ENCODE measurements around the gene MCM5.
"Not testable (repeated sequence)": the region's sequence is repeated elsewhere in the genome, so short reads cannot be mapped to it uniquely, and the experiment has no call there.

MCM5 gene

DNA sequence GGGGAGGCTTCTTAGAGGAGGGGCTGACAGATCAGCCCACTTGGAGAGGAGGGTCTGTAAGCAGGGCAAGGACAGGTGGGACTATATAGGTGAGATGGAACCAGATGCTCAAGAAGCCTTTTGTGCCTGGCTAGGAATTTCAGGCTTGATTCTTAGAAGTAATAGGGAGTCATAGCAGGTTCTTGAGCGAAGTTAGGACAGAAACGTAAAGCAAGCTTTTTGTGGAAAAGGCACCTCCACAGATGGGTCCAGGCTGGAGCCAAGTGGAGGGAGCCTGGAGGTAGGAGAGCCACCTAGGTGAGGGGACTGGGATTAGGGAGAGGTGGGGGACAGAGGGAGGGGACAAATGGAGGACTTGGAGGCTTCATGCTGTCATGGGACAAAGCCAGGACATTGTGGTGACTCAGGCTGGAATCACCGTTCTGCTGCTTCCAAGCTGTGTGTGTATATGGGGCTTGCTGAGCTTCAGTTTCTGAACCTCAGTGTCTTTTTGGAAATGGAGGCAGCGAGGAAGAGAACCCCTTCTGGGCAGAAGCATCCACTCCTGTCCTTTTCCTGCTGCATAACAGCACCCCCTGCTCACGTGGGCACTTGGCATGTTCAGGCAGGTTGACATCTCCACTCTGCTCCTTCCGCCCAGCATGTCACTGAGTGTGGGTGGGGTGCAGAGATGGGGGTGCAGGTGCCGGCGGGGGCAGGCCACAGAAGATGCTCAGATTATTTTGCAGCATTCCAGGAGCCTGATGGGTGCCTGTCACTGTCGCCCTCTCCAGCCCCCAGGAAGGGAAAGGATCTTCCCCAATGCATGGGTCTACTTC is 58.0 kb downstream of the MCM5 start:
- H3K36me3 ChIP-seq (ENCODE audit: control insufficient read depth, low read length) = no peaks in the 10 kb centered on the region
- no peak overlapping the region for H3K27ac ChIP-seq (ENCODE audit: low read depth, low read length)
- no peak for TF ChIP-seq EZH2phosphoT487 (IDR thresholded peaks at IDR 0.05; ENCODE audit: borderline replicate concordance, low read length)
- TF ChIP-seq, protein P1, sequence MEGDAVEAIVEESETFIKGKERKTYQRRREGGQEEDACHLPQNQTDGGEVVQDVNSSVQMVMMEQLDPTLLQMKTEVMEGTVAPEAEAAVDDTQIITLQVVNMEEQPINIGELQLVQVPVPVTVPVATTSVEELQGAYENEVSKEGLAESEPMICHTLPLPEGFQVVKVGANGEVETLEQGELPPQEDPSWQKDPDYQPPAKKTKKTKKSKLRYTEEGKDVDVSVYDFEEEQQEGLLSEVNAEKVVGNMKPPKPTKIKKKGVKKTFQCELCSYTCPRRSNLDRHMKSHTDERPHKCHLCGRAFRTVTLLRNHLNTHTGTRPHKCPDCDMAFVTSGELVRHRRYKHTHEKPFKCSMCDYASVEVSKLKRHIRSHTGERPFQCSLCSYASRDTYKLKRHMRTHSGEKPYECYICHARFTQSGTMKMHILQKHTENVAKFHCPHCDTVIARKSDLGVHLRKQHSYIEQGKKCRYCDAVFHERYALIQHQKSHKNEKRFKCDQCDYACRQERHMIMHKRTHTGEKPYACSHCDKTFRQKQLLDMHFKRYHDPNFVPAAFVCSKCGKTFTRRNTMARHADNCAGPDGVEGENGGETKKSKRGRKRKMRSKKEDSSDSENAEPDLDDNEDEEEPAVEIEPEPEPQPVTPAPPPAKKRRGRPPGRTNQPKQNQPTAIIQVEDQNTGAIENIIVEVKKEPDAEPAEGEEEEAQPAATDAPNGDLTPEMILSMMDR (IDR thresholded peaks at IDR 0.05; ENCODE audit: low read depth, low read length, poor library complexity, severe bottlenecking) = no peak

DNA sequence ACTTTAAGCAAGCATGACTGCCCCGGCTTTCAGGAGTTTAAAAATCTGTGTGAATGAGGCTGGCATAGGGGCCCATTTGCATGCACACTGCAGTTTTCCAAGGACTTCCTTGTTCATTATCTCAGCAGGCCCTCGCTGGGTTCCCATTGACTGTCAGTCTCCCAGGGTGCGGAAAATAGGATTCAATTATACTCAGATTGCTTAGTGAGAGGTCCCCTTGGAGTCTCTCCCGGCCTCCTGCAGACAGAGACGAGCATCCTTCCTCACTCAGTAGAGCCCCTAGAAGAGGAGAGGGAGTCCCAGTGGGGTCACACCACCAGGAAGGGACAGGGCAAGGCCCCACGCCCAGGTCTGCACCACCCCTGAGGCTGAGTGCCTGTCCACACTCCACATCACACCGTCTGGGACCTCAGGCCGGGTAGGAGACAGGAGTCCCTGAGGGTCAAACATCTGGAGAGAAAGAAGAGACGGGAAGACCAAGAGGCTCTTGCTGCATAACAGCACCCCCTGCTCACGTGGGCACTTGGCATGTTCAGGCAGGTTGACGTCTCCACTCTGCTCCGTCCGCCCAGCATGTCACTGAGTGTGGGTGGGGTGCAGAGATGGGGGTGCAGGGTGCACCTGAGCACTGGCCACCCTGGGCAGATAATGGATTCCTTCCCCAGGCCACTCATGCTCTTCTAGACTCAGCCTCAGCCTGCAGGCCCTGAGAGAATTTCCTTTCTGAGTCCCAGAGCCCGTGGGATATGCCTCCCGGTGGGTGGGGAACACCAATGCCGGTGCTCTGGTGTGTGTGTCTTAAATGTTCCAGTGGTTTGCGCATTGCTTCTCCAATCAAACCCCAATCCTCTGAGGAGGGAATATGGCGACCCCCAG is 58.8 kb downstream of the MCM5 start:
- no peaks in the 10 kb centered on the region for H4K20me1 ChIP-seq (ENCODE audit: control insufficient read depth, insufficient read depth, low read depth, low read length)
- H3F3A ChIP-seq (ENCODE audit: control insufficient read depth, insufficient read depth) = no peaks in the 10 kb centered on the region
- no peak overlapping the region for H3K27ac ChIP-seq (ENCODE audit: low read depth, low read length)
- no peaks in the 10 kb centered on the region for H3K9me2 ChIP-seq (replicated peaks; ENCODE audit: control insufficient read depth, low read length)
- H3K4me1 ChIP-seq (ENCODE audit: control insufficient read depth, low read length) = no peaks in the 10 kb centered on the region
- H3K4me2 ChIP-seq (ENCODE audit: low read length) = no peak overlapping the region
- H3K27me3 ChIP-seq (ENCODE audit: control insufficient read depth, low read length) = no peaks in the 10 kb centered on the region
- no peaks in the 10 kb centered on the region for H3K79me2 ChIP-seq (ENCODE audit: control insufficient read depth, low read length)
- no peaks in the 10 kb centered on the region for H3K9me3 ChIP-seq (ENCODE audit: control insufficient read depth, insufficient read depth, low read length)
- no peak overlapping the region for H3K4me3 ChIP-seq (ENCODE audit: low read length)
- TF ChIP-seq, protein P1 (IDR thresholded peaks at IDR 0.05; ENCODE audit: low read depth, low read length, poor library complexity, severe bottlenecking) = no peak
- H3K36me3 ChIP-seq (ENCODE audit: control insufficient read depth, low read length) = no peaks in the 10 kb centered on the region

More for the DNA sequence above, 58.0 kb downstream of the MCM5 start:
- Histone ChIP-seq H3K9me2 (replicated peaks; ENCODE audit: control insufficient read depth, low read length) (no peaks in the 10 kb centered on the region), H3F3A (ENCODE audit: control insufficient read depth, insufficient read depth) (no peaks in the 10 kb centered on the region), H4K20me1 (ENCODE audit: control insufficient read depth, insufficient read depth, low read depth, low read length) (no peaks in the 10 kb centered on the region), H3K4me2 (ENCODE audit: low read length) (no peak overlapping the region), H3K9me3 (ENCODE audit: control insufficient read depth, insufficient read depth, low read length) (no peaks in the 10 kb centered on the region), H3K4me1 (ENCODE audit: control insufficient read depth, low read length) (no peaks in the 10 kb centered on the region), H3K79me2 (ENCODE audit: control insufficient read depth, low read length) (no peaks in the 10 kb centered on the region), H3K4me3 (ENCODE audit: low read length) (no peak overlapping the region), H3K27me3 (ENCODE audit: control insufficient read depth, low read length) (no peaks in the 10 kb centered on the region)

DNA sequence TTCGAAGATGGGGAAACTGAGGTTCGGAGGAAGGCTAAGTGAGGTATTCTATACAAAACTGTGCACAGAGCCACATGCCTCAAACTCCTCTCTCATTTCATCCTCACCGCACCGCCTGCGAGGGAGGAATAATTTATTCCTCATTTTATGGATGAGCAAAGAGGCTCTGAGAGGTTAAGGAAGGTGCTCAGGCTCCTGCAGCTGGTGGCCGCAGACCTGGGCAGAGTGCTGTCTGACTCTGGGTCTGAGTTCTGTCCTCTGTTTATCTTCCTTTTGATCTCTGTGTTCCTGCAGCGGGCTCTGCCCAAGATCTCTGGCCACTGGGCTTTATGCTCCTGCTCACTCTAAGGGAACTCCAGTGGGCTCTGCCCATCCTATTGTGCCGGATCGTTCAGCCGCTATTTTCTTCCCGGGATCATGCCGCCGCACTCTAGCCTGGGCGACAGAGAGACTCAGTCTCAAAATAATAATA is 59.5 kb downstream of the MCM5 start:
- no peaks in the 10 kb centered on the region for H3K36me3 ChIP-seq (ENCODE audit: control insufficient read depth, low read length)
- peaks cover 5% of the 10 kb centered on the region for H3K4me1 ChIP-seq (ENCODE audit: control insufficient read depth, low read length)
- H3K27me3 ChIP-seq (ENCODE audit: control insufficient read depth, low read length) = no peaks in the 10 kb centered on the region
- no peaks in the 10 kb centered on the region for H3K9me3 ChIP-seq (ENCODE audit: control insufficient read depth, insufficient read depth, low read length)
- no peaks in the 10 kb centered on the region for H4K20me1 ChIP-seq (ENCODE audit: control insufficient read depth, insufficient read depth, low read depth, low read length)
- H3K27ac ChIP-seq (ENCODE audit: low read depth, low read length) = no peak overlapping the region
- no peaks in the 10 kb centered on the region for H3K9me2 ChIP-seq (replicated peaks; ENCODE audit: control insufficient read depth, low read length)
- H3K4me2 ChIP-seq (ENCODE audit: low read length) = no peak overlapping the region
- H3F3A ChIP-seq (ENCODE audit: control insufficient read depth, insufficient read depth) = no peaks in the 10 kb centered on the region
- H3K4me3 ChIP-seq (ENCODE audit: low read length) = no peak overlapping the region
- TF ChIP-seq EZH2phosphoT487 (IDR thresholded peaks at IDR 0.05; ENCODE audit: borderline replicate concordance, low read length) = no peak
- TF ChIP-seq, protein P1 (IDR thresholded peaks at IDR 0.05; ENCODE audit: low read depth, low read length, poor library complexity, severe bottlenecking) = no peak
- H3K79me2 ChIP-seq (ENCODE audit: control insufficient read depth, low read length) = no peaks in the 10 kb centered on the region

DNA sequence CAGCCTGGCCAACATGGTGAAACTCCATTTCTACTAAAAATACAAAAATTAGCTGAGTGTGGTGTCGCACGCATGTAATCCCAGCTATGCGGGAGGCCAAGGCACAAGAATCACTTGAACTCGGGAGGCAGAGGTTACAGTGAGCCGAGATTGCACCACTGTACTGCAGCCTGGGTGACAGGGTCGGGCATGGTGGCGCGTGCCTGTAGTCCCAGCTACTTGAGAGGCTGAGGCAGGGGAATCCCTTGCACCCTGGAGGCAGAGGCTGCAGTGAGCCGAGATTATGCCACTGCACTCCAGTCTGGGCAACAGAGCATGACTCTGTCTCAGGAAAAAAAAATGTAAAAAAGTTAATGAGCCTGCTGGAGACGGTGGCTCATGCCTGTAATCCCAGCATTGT is 60.0 kb downstream of the MCM5 start:
- not testable (repeated sequence) for H3K27ac ChIP-seq (ENCODE audit: low read depth, low read length); H3F3A ChIP-seq (ENCODE audit: control insufficient read depth, insufficient read depth); H3K4me3 ChIP-seq (ENCODE audit: low read length); H4K20me1 ChIP-seq (ENCODE audit: control insufficient read depth, insufficient read depth, low read depth, low read length); H3K9me2 ChIP-seq (replicated peaks; ENCODE audit: control insufficient read depth, low read length); H3K36me3 ChIP-seq (ENCODE audit: control insufficient read depth, low read length); H3K4me1 ChIP-seq (ENCODE audit: control insufficient read depth, low read length); H3K79me2 ChIP-seq (ENCODE audit: control insufficient read depth, low read length); H3K4me2 ChIP-seq (ENCODE audit: low read length); H3K9me3 ChIP-seq (ENCODE audit: control insufficient read depth, insufficient read depth, low read length); H3K27me3 ChIP-seq (ENCODE audit: control insufficient read depth, low read length)
